GF-D8 (cell line): ENCODE data around the gene GPC1.
"Not testable (repeated sequence)": the region's sequence is repeated elsewhere in the genome, so short reads cannot be mapped to it uniquely, and the experiment has no call there.

Experiments used
- DNase-seq: peaks from one replicate; lab custom pipeline; 2025; lab: John Stamatoyannopoulos, UW

Gene GPC1

GRCh38 chr2:240468303-240469238, 33.1 kb downstream of the GPC1 start:
- DNase-seq: no peak

- no peak for DNase-seq
These were observed 33.8 kb downstream of the GPC1 start for GRCh38 chr2:240469239-240469636.

GRCh38 chr2:240469740-240470139, 34.3 kb downstream of the GPC1 start:
- DNase-seq: no peak

GRCh38 chr2:240472078-240472790, 36.8 kb downstream of the GPC1 start:
- DNase-seq: no peak

GRCh38 chr2:240473211-240473610, 37.7 kb downstream of the GPC1 start:
- DNase-seq: no peak

GRCh38 chr2:240477916-240478315, 42.5 kb downstream of the GPC1 start:
- no peak for DNase-seq

- DNase-seq: no peak
These were observed 43.1 kb downstream of the GPC1 start for GRCh38 chr2:240478346-240479110.

GRCh38 chr2:240479111-240479501, 43.6 kb downstream of the GPC1 start:
- no peak for DNase-seq

GRCh38 chr2:240480834-240481623, 45.6 kb downstream of the GPC1 start:
- DNase-seq: no peak

- DNase-seq: no peak
These were observed 46.3 kb downstream of the GPC1 start for GRCh38 chr2:240481720-240482119.

GRCh38 chr2:240482141-240482540, 46.7 kb downstream of the GPC1 start:
- DNase-seq: no peak

GRCh38 chr2:240491483-240491882, 56.0 kb downstream of the GPC1 start:
- no peak for DNase-seq

- DNase-seq: no peak
These were observed 58.8 kb downstream of the GPC1 start for GRCh38 chr2:240494194-240494793.

- DNase-seq: not testable (repeated sequence)
These were observed 59.5 kb downstream of the GPC1 start for GRCh38 chr2:240494942-240495341.

GRCh38 chr2:240497082-240497481, 61.6 kb downstream of the GPC1 start:
- DNase-seq: not testable (repeated sequence)

- no peak for DNase-seq
These were observed 62.9 kb downstream of the GPC1 start for GRCh38 chr2:240498171-240498957.

GRCh38 chr2:240498958-240499260, 63.4 kb downstream of the GPC1 start:
- no peak for DNase-seq

- no peak for DNase-seq
These were observed 64.1 kb downstream of the GPC1 start for GRCh38 chr2:240499309-240500301.
